ENCODE measurements around the gene ACOXL.
A peak's percentile ranks its signal among the peaks of the same experiment; 100 is the strongest.

ACOXL gene

DNA sequence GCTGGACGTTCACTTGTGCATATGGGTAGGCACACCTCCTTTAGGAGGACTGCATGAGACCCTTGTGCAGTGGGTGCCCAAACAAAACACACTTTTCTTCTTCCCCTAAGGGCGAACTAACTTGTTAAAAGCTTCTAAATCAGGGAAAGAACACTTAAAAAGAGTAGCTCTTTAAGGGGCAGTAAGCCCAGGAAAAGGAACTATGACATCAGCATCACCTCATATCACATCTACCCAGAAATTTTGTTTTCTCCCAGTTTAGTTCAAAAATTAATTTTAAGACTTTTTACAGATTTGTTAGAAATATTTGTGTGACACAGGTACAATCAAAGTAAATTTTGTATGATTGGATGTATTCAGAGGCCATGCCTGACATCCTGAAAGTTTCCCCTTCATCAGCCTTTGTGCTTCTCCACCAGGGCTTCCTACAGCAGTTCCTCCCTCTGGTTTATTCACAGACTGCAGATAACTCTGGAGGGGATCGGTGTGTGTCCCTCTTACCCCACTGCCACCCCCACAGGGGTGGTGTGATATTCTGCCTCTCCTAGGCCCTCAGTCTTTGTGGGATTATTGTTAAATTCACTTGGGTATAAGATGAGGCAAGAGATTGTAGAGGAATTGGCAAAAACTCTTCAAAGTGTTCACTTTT is 416.0 kb downstream of the ACOXL start:
- Histone ChIP-seq H3K36me3 (ENCODE audit: control insufficient read depth in 2 of 2, insufficient read depth in 1 of 2, low read length in 2 of 2) (peaks cover 21 to 54% of the 10 kb centered on the region in 2 experiments), H3K9me3 (ENCODE audit: control insufficient read depth, insufficient read depth, low read depth, low read length) (no peaks in the 10 kb centered on the region), H3K4me3 (ENCODE audit: low read depth, low read length) (no peak overlapping the region), H3K4me1 (ENCODE audit: control insufficient read depth, insufficient read depth, low read length) (peaks cover 42% of the 10 kb centered on the region), H3K27ac (ENCODE audit: extremely low read depth, low read depth, low read length) (no peak overlapping the region)
- ChIA-PET CTCF (interaction anchor here (1.1 to 1.4 kb wide), 2 partner anchors 9 to 22 kb away, joined by 3 read pairs; no protein-coding TSS in a partner anchor), POLR2A (no interaction called here)
- TF ChIP-seq ZBTB21 (tag by site-specific recombination; IDR thresholded peaks at IDR 0.05) = 0 out of 2 replicates have a peak, but pooled peaks have one; percentile 32
- peak; percentile 72 for TF ChIP-seq ZNF629 (tag by site-specific recombination; IDR thresholded peaks at IDR 0.05)
- TF ChIP-seq REPIN1 (tag by site-specific recombination; IDR thresholded peaks at IDR 0.05; ENCODE audit: low read depth) = no peak
- TF ChIP-seq, protein P1, sequence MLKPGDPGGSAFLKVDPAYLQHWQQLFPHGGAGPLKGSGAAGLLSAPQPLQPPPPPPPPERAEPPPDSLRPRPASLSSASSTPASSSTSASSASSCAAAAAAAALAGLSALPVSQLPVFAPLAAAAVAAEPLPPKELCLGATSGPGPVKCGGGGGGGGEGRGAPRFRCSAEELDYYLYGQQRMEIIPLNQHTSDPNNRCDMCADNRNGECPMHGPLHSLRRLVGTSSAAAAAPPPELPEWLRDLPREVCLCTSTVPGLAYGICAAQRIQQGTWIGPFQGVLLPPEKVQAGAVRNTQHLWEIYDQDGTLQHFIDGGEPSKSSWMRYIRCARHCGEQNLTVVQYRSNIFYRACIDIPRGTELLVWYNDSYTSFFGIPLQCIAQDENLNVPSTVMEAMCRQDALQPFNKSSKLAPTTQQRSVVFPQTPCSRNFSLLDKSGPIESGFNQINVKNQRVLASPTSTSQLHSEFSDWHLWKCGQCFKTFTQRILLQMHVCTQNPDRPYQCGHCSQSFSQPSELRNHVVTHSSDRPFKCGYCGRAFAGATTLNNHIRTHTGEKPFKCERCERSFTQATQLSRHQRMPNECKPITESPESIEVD (tag by site-specific recombination; IDR thresholded peaks at IDR 0.05) = peak; percentile 6; the same call in 1 of the 2 replicates
- TF ChIP-seq, protein P2, sequence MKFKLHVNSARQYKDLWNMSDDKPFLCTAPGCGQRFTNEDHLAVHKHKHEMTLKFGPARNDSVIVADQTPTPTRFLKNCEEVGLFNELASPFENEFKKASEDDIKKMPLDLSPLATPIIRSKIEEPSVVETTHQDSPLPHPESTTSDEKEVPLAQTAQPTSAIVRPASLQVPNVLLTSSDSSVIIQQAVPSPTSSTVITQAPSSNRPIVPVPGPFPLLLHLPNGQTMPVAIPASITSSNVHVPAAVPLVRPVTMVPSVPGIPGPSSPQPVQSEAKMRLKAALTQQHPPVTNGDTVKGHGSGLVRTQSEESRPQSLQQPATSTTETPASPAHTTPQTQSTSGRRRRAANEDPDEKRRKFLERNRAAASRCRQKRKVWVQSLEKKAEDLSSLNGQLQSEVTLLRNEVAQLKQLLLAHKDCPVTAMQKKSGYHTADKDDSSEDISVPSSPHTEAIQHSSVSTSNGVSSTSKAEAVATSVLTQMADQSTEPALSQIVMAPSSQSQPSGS (tag by site-specific recombination; IDR thresholded peaks at IDR 0.05; ENCODE audit: low read depth) = no peak

DNA sequence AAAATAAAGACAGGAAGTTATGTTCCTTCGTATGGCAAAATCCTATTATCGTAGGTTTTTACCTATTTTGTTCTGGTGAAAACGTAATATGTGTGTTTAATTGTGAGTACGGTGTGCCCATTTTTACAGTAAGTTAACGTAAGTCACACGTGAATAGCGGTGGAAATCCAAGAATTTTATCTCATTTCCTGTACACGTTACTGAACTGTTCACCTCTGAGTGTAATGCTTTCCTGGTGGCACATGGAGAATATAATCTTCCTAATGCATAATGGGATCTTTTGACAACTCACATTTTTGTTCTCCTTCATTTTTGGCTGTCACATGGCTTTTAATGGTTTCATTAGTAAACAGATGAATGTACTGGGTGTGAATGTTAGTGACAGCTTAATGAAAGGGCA is 416.6 kb downstream of the ACOXL start:
- no peak overlapping the region for H3K27ac ChIP-seq (ENCODE audit: extremely low read depth, low read depth, low read length)
- ChIA-PET CTCF (no interaction called here), POLR2A (no interaction called here)
- TF ChIP-seq ZNF530 (tag by site-specific recombination; IDR thresholded peaks at IDR 0.05; ENCODE audit: low read depth) (no peak), ZNF555 (tag by site-specific recombination; conservative IDR thresholded peaks at IDR 0.05) (no peak), ZNF707 (tag by site-specific recombination; IDR thresholded peaks at IDR 0.05) (no peak)
- TF ChIP-seq, protein P3, sequence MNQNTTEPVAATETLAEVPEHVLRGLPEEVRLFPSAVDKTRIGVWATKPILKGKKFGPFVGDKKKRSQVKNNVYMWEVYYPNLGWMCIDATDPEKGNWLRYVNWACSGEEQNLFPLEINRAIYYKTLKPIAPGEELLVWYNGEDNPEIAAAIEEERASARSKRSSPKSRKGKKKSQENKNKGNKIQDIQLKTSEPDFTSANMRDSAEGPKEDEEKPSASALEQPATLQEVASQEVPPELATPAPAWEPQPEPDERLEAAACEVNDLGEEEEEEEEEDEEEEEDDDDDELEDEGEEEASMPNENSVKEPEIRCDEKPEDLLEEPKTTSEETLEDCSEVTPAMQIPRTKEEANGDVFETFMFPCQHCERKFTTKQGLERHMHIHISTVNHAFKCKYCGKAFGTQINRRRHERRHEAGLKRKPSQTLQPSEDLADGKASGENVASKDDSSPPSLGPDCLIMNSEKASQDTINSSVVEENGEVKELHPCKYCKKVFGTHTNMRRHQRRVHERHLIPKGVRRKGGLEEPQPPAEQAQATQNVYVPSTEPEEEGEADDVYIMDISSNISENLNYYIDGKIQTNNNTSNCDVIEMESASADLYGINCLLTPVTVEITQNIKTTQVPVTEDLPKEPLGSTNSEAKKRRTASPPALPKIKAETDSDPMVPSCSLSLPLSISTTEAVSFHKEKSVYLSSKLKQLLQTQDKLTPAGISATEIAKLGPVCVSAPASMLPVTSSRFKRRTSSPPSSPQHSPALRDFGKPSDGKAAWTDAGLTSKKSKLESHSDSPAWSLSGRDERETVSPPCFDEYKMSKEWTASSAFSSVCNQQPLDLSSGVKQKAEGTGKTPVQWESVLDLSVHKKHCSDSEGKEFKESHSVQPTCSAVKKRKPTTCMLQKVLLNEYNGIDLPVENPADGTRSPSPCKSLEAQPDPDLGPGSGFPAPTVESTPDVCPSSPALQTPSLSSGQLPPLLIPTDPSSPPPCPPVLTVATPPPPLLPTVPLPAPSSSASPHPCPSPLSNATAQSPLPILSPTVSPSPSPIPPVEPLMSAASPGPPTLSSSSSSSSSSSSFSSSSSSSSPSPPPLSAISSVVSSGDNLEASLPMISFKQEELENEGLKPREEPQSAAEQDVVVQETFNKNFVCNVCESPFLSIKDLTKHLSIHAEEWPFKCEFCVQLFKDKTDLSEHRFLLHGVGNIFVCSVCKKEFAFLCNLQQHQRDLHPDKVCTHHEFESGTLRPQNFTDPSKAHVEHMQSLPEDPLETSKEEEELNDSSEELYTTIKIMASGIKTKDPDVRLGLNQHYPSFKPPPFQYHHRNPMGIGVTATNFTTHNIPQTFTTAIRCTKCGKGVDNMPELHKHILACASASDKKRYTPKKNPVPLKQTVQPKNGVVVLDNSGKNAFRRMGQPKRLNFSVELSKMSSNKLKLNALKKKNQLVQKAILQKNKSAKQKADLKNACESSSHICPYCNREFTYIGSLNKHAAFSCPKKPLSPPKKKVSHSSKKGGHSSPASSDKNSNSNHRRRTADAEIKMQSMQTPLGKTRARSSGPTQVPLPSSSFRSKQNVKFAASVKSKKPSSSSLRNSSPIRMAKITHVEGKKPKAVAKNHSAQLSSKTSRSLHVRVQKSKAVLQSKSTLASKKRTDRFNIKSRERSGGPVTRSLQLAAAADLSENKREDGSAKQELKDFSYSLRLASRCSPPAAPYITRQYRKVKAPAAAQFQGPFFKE (tag by site-specific recombination; IDR thresholded peaks at IDR 0.05; ENCODE audit: borderline replicate concordance) = no peak
- TF ChIP-seq, protein P4, sequence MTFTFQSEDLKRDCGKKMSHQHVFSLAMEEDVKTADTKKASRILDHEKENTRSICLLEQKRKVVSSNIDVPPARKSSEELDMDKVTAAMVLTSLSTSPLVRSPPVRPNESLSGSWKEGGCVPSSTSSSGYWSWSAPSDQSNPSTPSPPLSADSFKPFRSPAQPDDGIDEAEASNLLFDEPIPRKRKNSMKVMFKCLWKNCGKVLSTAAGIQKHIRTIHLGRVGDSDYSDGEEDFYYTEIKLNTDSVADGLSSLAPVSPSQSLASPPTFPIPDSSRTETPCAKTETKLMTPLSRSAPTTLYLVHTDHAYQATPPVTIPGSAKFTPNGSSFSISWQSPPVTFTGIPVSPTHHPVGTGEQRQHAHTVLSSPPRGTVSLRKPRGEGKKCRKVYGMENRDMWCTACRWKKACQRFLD (tag by site-specific recombination; IDR thresholded peaks at IDR 0.05) = no peak
- TF ChIP-seq, protein P5, sequence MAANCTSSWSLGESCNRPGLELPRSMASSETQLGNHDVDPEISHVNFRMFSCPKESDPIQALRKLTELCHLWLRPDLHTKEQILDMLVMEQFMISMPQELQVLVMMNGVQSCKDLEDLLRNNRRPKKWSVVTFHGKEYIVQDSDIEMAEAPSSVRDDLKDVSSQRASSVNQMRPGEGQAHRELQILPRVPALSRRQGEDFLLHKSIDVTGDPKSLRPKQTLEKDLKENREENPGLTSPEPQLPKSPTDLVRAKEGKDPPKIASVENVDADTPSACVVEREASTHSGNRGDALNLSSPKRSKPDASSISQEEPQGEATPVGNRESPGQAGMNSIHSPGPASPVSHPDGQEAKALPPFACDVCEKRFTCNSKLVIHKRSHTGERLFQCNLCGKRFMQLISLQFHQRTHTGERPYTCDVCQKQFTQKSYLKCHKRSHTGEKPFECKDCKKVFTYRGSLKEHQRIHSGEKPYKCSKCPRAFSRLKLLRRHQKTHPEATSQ (tag by site-specific recombination; IDR thresholded peaks at IDR 0.05) = no peak
- H3K36me3 ChIP-seq (ENCODE audit: control insufficient read depth in 2 of 2, insufficient read depth in 1 of 2, low read length in 2 of 2) = peaks cover 23 to 54% of the 10 kb centered on the region in 2 experiments
- no peak overlapping the region for H3K4me3 ChIP-seq (ENCODE audit: low read depth, low read length)
- H3K9me3 ChIP-seq (ENCODE audit: control insufficient read depth, insufficient read depth, low read depth, low read length) = no peaks in the 10 kb centered on the region
- H3K4me1 ChIP-seq (ENCODE audit: control insufficient read depth, insufficient read depth, low read length) = peaks cover 39% of the 10 kb centered on the region

Measured in HEK293 (cell line).